Spinal cord (tissue), 10 donors: ENCODE measurements around the gene PLEKHO2. TPM values are rescaled to one million over a fixed set of nuclear protein-coding genes. Genes with fewer than 3 reads are reported as not detected.

Experiments
- DNase-seq, 6 donors: peaks; one replicate each; pipeline versions ENCODE4 v3.0.0 to v3.0.0-alpha.2; 2013 to 2015; ENCODE audit warnings: low spot score in 6 of 6, low read depth in 4 of 6
- H3K27ac ChIP-seq: one replicate; pipeline ENCODE4 v1.5.1; 2013; ENCODE audit warnings: low read depth, low read length, control low read depth
- H3K27me3 ChIP-seq: one replicate; pipeline ENCODE4 v1.6.1; 2013; ENCODE audit warnings: low read length; ENCODE audit not compliant: control insufficient read depth, insufficient read depth
- H3K36me3 ChIP-seq: one replicate; pipeline ENCODE4 v1.6.1; 2013; ENCODE audit warnings: low read length; ENCODE audit not compliant: control insufficient read depth, insufficient read depth
- H3K4me1 ChIP-seq: one replicate; pipeline ENCODE4 v1.6.1; 2013; ENCODE audit warnings: low read length; ENCODE audit not compliant: control insufficient read depth, insufficient read depth
- H3K4me3 ChIP-seq: one replicate; pipeline ENCODE4 v1.5.1; 2013; ENCODE audit warnings: low read depth, low read length, control low read depth
- H3K9me3 ChIP-seq: one replicate; pipeline ENCODE4 v1.6.1; 2013; ENCODE audit warnings: low read length; ENCODE audit not compliant: control insufficient read depth, insufficient read depth
- WGBS: methylation state at CpG from one replicate; pipeline ENCODE4 v1.1.5; 2013; ENCODE audit warnings: missing lambda C conversion rate; ENCODE audit not compliant: insufficient coverage; 5-methylcytosine and 5-hydroxymethylcytosine counted together
- polyA plus RNA-seq, 2 donors: library from polyadenylated mRNA; unstranded; fragments of 120-200 nt; gene quantifications; one replicate each; pipeline ENCODE4 v1.2.1, GENCODE V29; 2013; ENCODE audit not compliant: insufficient read length in 2 of 2
- total RNA-seq, 2 donors: library from RNA; depleted of rRNA in 1 of 2; stranded (reverse); fragments of 120-200 nt in 1 of 2; fragments of >200 nt in 1 of 2; gene quantifications; one replicate each; pipeline versions ENCODE4 v1.2.3 to v1.2.4, GENCODE V29; 2013 to 2014
- donor health status: healthy.

PLEKHO2 gene
- total and polyA plus RNA-seq, 4 donors = 13.2 to 26.0 (median 16.3) TPM

- WGBS = 57% methylated on average over 3 of the region's 4 CpGs
- DNase-seq = no peak
- Histone ChIP-seq H3K36me3 (peaks cover 28% of the 10 kb centered on the region), H3K27me3 (no peaks in the 10 kb centered on the region), H3K4me1 (peaks cover 48% of the 10 kb centered on the region), H3K27ac (no peak overlapping the region), H3K4me3 (no peak overlapping the region), H3K9me3 (no peaks in the 10 kb centered on the region)
These were observed 12.3 kb downstream of the PLEKHO2 start for GRCh38 chr15:64854041-64854440.

GRCh38 chr15:64854526-64854925, 12.8 kb downstream of the PLEKHO2 start:
- no peaks in the 10 kb centered on the region for H3K9me3 ChIP-seq
- DNase-seq = no peak
- WGBS = 46% methylated on average over 2 of the region's 3 CpGs
- peaks cover 30% of the 10 kb centered on the region for H3K36me3 ChIP-seq
- H3K4me1 ChIP-seq = peaks cover 52% of the 10 kb centered on the region
- no peak overlapping the region for H3K27ac ChIP-seq
- no peaks in the 10 kb centered on the region for H3K27me3 ChIP-seq
- no peak overlapping the region for H3K4me3 ChIP-seq

GRCh38 chr15:64855205-64855975, 13.7 kb downstream of the PLEKHO2 start:
- no peaks in the 10 kb centered on the region for H3K9me3 ChIP-seq
- no peak overlapping the region for H3K4me3 ChIP-seq
- H3K4me1 ChIP-seq = peaks cover 52% of the 10 kb centered on the region
- peak overlapping the region; percentile 92 for H3K27ac ChIP-seq
- H3K36me3 ChIP-seq = peaks cover 35% of the 10 kb centered on the region
- 75% methylated on average over 7 of the region's 7 CpGs for WGBS
- H3K27me3 ChIP-seq = no peaks in the 10 kb centered on the region
- DNase-seq = peak in 1 of 6 donors; percentile 77

GRCh38 chr15:64856429-64857145, 14.9 kb downstream of the PLEKHO2 start:
- peak overlapping the region; percentile 92 for H3K27ac ChIP-seq
- peaks cover 58% of the 10 kb centered on the region for H3K4me1 ChIP-seq
- WGBS = 29% methylated on average over 5 of the region's 5 CpGs
- no peaks in the 10 kb centered on the region for H3K27me3 ChIP-seq
- peaks cover 42% of the 10 kb centered on the region for H3K36me3 ChIP-seq
- H3K4me3 ChIP-seq = no peak overlapping the region
- DNase-seq = peak in 2 of 6 donors; percentile 24 to 85
- no peaks in the 10 kb centered on the region for H3K9me3 ChIP-seq

GRCh38 chr15:64857421-64857820, 15.7 kb downstream of the PLEKHO2 start:
- Histone ChIP-seq H3K4me1 (peaks cover 58% of the 10 kb centered on the region), H3K4me3 (no peak overlapping the region), H3K36me3 (peaks cover 48% of the 10 kb centered on the region), H3K9me3 (no peaks in the 10 kb centered on the region), H3K27me3 (no peaks in the 10 kb centered on the region), H3K27ac (peak overlapping the region; percentile 92)
- WGBS = 74% methylated on average over 4 of the region's 4 CpGs
- no peak for DNase-seq

GRCh38 chr15:64858021-64858575, 16.4 kb downstream of the PLEKHO2 start:
- Histone ChIP-seq H3K4me1 (peaks cover 58% of the 10 kb centered on the region), H3K4me3 (no peak overlapping the region), H3K27me3 (no peaks in the 10 kb centered on the region), H3K9me3 (no peaks in the 10 kb centered on the region), H3K36me3 (peaks cover 49% of the 10 kb centered on the region), H3K27ac (peak overlapping the region; percentile 92)
- no peak for DNase-seq
- WGBS = 75% methylated on average over 6 of the region's 6 CpGs

- Histone ChIP-seq H3K9me3 (no peaks in the 10 kb centered on the region), H3K4me1 (peaks cover 54% of the 10 kb centered on the region), H3K27me3 (no peaks in the 10 kb centered on the region), H3K4me3 (no peak overlapping the region), H3K27ac (no peak overlapping the region), H3K36me3 (peaks cover 56% of the 10 kb centered on the region)
- WGBS = 100% methylated on average over 2 of the region's 2 CpGs
- DNase-seq = no peak
These were observed 17.5 kb downstream of the PLEKHO2 start for GRCh38 chr15:64859226-64859625.

GRCh38 chr15:64861331-64861730, 19.6 kb downstream of the PLEKHO2 start:
- no peak overlapping the region for H3K27ac ChIP-seq
- H3K4me1 ChIP-seq = peaks cover 50% of the 10 kb centered on the region
- 96% methylated on average over 11 of the region's 11 CpGs for WGBS

GRCh38 chr15:64861960-64862359, 20.2 kb downstream of the PLEKHO2 start:
- Histone ChIP-seq H3K36me3 (peaks cover 60% of the 10 kb centered on the region), H3K27ac (no peak overlapping the region), H3K9me3 (no peaks in the 10 kb centered on the region), H3K4me3 (no peak overlapping the region), H3K4me1 (peaks cover 48% of the 10 kb centered on the region), H3K27me3 (no peaks in the 10 kb centered on the region)
- WGBS = 84% methylated on average over 4 of the region's 4 CpGs
- DNase-seq = no peak

More at GRCh38 chr15:64861331-64861730, 19.6 kb downstream of the PLEKHO2 start:
- no peaks in the 10 kb centered on the region for H3K27me3 ChIP-seq
- H3K9me3 ChIP-seq = no peaks in the 10 kb centered on the region
- H3K4me3 ChIP-seq = no peak overlapping the region
- peaks cover 59% of the 10 kb centered on the region for H3K36me3 ChIP-seq
- DNase-seq = no peak
